Chondrocyte (in vitro differentiated cells): Measurements from ENCODE around the gene FOXRED1. TPM values are rescaled to one million over a fixed set of nuclear protein-coding genes. Genes with fewer than 3 reads are reported as not detected.

Source experiments
- DNase-seq: peaks from one replicate; pipeline ENCODE4 v3.0.0; 2021; ENCODE audit warnings: mixed read lengths, low spot score
- H3K27ac Mint-ChIP-seq: one replicate; pipeline ENCODE4 v1.8.0; 2021; ENCODE audit warnings: mild to moderate bottlenecking, moderate library complexity, mixed read lengths; ENCODE audit not compliant: unreplicated experiment
- H3K27me3 Mint-ChIP-seq: 2 replicates; pipeline ENCODE4 v1.8.0; 2021; ENCODE audit warnings: low read depth, mixed read lengths
- H3K36me3 Mint-ChIP-seq: 2 replicates; pipeline ENCODE4 v1.8.0; 2021; ENCODE audit warnings: low read depth, mixed read lengths
- H3K4me1 Mint-ChIP-seq: 2 replicates; pipeline ENCODE4 v1.8.0; 2021; ENCODE audit warnings: low read depth, mild to moderate bottlenecking, mixed read lengths
- H3K4me3 Mint-ChIP-seq: one replicate; pipeline ENCODE4 v1.8.0; 2021; ENCODE audit warnings: mild to moderate bottlenecking, moderate library complexity, mixed read lengths; ENCODE audit not compliant: unreplicated experiment
- H3K9me3 Mint-ChIP-seq: 2 replicates; pipeline ENCODE4 v1.8.0; 2021; ENCODE audit warnings: low read depth, mixed read lengths
- CTCF ChIP-seq: fragments of 200-600 bp; sonication (generic); IDR thresholded peaks from 2 replicates; pipeline ENCODE4 v1.5.0; 2021; ENCODE audit warnings: antibody characterized with exemption, mild to moderate bottlenecking, moderate library complexity
- total RNA-seq: library from RNA; stranded (reverse); gene quantifications from 3 replicates; pipeline ENCODE4 v1.2.1, GENCODE V29; 2021

The FOXRED1 gene
- total RNA-seq, 1 donor from 2014 or later: 19.1 TPM

- peaks cover 23% of the 10 kb centered on the region for H3K4me1 Mint-ChIP-seq
- no peak for DNase-seq
- H3K27me3 Mint-ChIP-seq: no peaks in the 10 kb centered on the region
- no peak for TF ChIP-seq CTCF
- no peaks in the 10 kb centered on the region for H3K36me3 Mint-ChIP-seq
- no peak overlapping the region for H3K27ac Mint-ChIP-seq
- no peaks in the 10 kb centered on the region for H3K9me3 Mint-ChIP-seq
- no peak overlapping the region for H3K4me3 Mint-ChIP-seq
Measured at GRCh38 chr11:126226334-126227084, 42.4 kb upstream of the FOXRED1 start.

- H3K27me3 Mint-ChIP-seq: no peaks in the 10 kb centered on the region
- H3K4me3 Mint-ChIP-seq: no peak overlapping the region
- TF ChIP-seq CTCF: no peak
- H3K9me3 Mint-ChIP-seq: no peaks in the 10 kb centered on the region
- H3K27ac Mint-ChIP-seq: no peak overlapping the region
- no peak for DNase-seq
- peaks cover 23% of the 10 kb centered on the region for H3K4me1 Mint-ChIP-seq
- peaks cover 2% of the 10 kb centered on the region for H3K36me3 Mint-ChIP-seq
Measured at GRCh38 chr11:126229858-126230540, 39.0 kb upstream of the FOXRED1 start.

DNA sequence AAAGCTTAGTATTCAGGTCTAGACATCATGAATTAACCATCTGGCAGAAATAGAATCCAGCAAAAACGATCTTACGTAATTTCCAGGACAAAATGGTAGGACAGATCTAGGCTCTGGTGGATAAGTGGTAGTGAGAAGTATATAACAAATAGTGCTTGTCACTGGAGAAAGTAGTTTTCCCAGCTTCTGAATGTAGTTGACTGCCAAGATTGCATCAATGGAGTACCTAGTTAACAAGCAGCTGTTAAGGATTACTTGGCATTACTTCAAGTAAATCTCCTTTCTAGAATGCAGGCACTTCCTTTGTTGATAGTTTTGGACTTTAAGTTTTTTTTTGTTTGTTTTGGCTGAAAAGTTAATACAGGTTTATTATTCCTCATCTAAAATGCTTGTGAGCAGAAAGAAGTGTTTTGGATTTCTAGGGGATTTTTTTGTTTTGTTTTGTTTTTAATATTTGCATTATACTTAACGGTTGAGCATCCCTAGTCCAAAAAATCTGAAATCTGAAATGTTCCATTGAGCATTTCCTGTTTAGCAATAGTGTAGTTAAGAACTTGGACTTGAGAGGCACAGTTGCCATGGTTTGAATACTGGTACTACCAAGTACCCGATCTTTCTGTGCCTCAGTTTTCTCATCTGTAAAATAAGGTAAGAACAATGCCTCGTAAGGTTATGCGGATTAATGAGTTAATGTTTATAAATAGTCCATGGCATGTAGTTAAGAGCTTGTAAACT is 37.1 kb upstream of the FOXRED1 start:
- H3K27ac Mint-ChIP-seq: no peak overlapping the region
- no peak for DNase-seq

GRCh38 chr11:126232683-126233082 is 36.3 kb upstream of the FOXRED1 start:
- Mint-ChIP-seq H3K36me3 (peaks cover 8% of the 10 kb centered on the region), H3K27ac (no peak overlapping the region), H3K4me1 (peaks cover 18% of the 10 kb centered on the region), H3K4me3 (no peak overlapping the region), H3K9me3 (no peaks in the 10 kb centered on the region), H3K27me3 (no peaks in the 10 kb centered on the region)
- DNase-seq: no peak
- TF ChIP-seq CTCF: no peak

More for the DNA sequence above, 37.1 kb upstream of the FOXRED1 start:
- no peaks in the 10 kb centered on the region for H3K27me3 Mint-ChIP-seq
- no peaks in the 10 kb centered on the region for H3K9me3 Mint-ChIP-seq
- no peak overlapping the region for H3K4me3 Mint-ChIP-seq
- H3K36me3 Mint-ChIP-seq: peaks cover 8% of the 10 kb centered on the region
- no peak for TF ChIP-seq CTCF
- H3K4me1 Mint-ChIP-seq: peaks cover 18% of the 10 kb centered on the region

- TF ChIP-seq CTCF: no peak
- Mint-ChIP-seq H3K27ac (no peak overlapping the region), H3K27me3 (no peaks in the 10 kb centered on the region), H3K9me3 (no peaks in the 10 kb centered on the region), H3K36me3 (peaks cover 9% of the 10 kb centered on the region), H3K4me3 (no peak overlapping the region), H3K4me1 (peaks cover 18% of the 10 kb centered on the region)
- DNase-seq: no peak
Measured at GRCh38 chr11:126233391-126233790, 35.6 kb upstream of the FOXRED1 start.
